ENCODE measurements around the gene RAB3GAP2. TPM values are rescaled to one million over a fixed set of nuclear protein-coding genes. Genes with fewer than 3 reads are reported as not detected.
"Not testable (repeated sequence)": the region's sequence is repeated elsewhere in the genome, so short reads cannot be mapped to it uniquely, and the experiment has no call there.

RAB3GAP2 gene
- total RNA-seq, 4 donors from 2014 or later: 13.8 to 28.0 (median 20.4) TPM

GRCh38 chr1:220123066-220123465 is 149.2 kb downstream of the RAB3GAP2 start:
- H3K36me3 ChIP-seq: peaks cover 0 to 57% (median 0%) of the 10 kb centered on the region in 3 donors
- no peaks in the 10 kb centered on the region for H3K4me1 ChIP-seq
- DNase-seq: no peak
- intact Hi-C loops (cut with DNase I): no loop called here
- H3K27me3 ChIP-seq: no peaks in the 10 kb centered on the region
- H3K27ac ChIP-seq: no peak overlapping the region
- no peak for TF ChIP-seq CTCF (IDR thresholded peaks at IDR 0.05)
- no peak for TF ChIP-seq POLR2A (IDR thresholded peaks at IDR 0.05)
- H3K4me3 ChIP-seq: no peak overlapping the region
- H3K9me3 ChIP-seq: no peaks in the 10 kb centered on the region

- Histone ChIP-seq H3K36me3 (peaks cover 0 to 57% (median 0%) of the 10 kb centered on the region in 3 donors), H3K9me3 (no peaks in the 10 kb centered on the region), H3K4me3 (no peak overlapping the region), H3K27me3 (no peaks in the 10 kb centered on the region), H3K27ac (no peak overlapping the region), H3K4me1 (no peaks in the 10 kb centered on the region)
- 87 to 89% methylated on average over 8 of the region's 8 CpGs for WGBS, 2 donors
- TF ChIP-seq POLR2A (IDR thresholded peaks at IDR 0.05) (no peak), CTCF (IDR thresholded peaks at IDR 0.05) (no peak)
- DNase-seq: no peak
- intact Hi-C loops (cut with DNase I): no loop called here
Observed at GRCh38 chr1:220121791-220122530, 150.3 kb downstream of the RAB3GAP2 start.

GRCh38 chr1:220119043-220119512 is 153.2 kb downstream of the RAB3GAP2 start:
- WGBS, 2 donors: 84 to 86% methylated on average over 6 of the region's 6 CpGs
- no peak overlapping the region for H3K27ac ChIP-seq
- H3K9me3 ChIP-seq: no peaks in the 10 kb centered on the region
- TF ChIP-seq POLR2A (IDR thresholded peaks at IDR 0.05): no peak
- no peak for TF ChIP-seq CTCF (IDR thresholded peaks at IDR 0.05)
- DNase-seq: no peak
- intact Hi-C loops (cut with DNase I): no loop called here
- no peaks in the 10 kb centered on the region for H3K4me1 ChIP-seq
- peaks cover 0 to 66% (median 0%) of the 10 kb centered on the region in 3 donors for H3K36me3 ChIP-seq
- no peaks in the 10 kb centered on the region for H3K27me3 ChIP-seq
- no peak overlapping the region for H3K4me3 ChIP-seq

- H3K4me1 ChIP-seq: no peaks in the 10 kb centered on the region
- WGBS, 2 donors: 76 to 83% methylated on average over 5 of the region's 5 CpGs
- peaks cover 4 to 98% (median 25%) of the 10 kb centered on the region in 3 donors for H3K36me3 ChIP-seq
- H3K4me3 ChIP-seq: no peak overlapping the region
- H3K27me3 ChIP-seq: no peaks in the 10 kb centered on the region
- intact Hi-C loops (cut with DNase I): no loop called here
- no peaks in the 10 kb centered on the region for H3K9me3 ChIP-seq
- no peak for DNase-seq
- TF ChIP-seq CTCF (IDR thresholded peaks at IDR 0.05) (peak in 4 of 6 experiments; percentile 24 to 44 (median 33)), POLR2A (IDR thresholded peaks at IDR 0.05) (no peak)
- no peak overlapping the region for H3K27ac ChIP-seq
Observed at GRCh38 chr1:220113136-220113695, 159.0 kb downstream of the RAB3GAP2 start.

- H3K27ac ChIP-seq; H3K4me3 ChIP-seq; intact Hi-C loops (cut with DNase I); DNase-seq; H3K9me3 ChIP-seq; H3K27me3 ChIP-seq; H3K4me1 ChIP-seq: not testable (repeated sequence)
- H3K36me3 ChIP-seq: peaks cover 4 to 99% (median 31%) of the 10 kb centered on the region in 3 donors
- WGBS, 2 donors: 94 to 97% methylated on average over 4 of the region's 4 CpGs
Observed at GRCh38 chr1:220112600-220112999, 159.7 kb downstream of the RAB3GAP2 start.

GRCh38 chr1:220110473-220110872 is 161.8 kb downstream of the RAB3GAP2 start:
- H3K27ac ChIP-seq; H3K4me3 ChIP-seq; H3K9me3 ChIP-seq; H3K4me1 ChIP-seq; DNase-seq; H3K27me3 ChIP-seq; intact Hi-C loops (cut with DNase I): not testable (repeated sequence)
- H3K36me3 ChIP-seq: peaks cover 4 to 99% (median 48%) of the 10 kb centered on the region in 3 donors
- 87 to 88% methylated on average over 5 to 6 of the region's 6 CpGs for WGBS, 2 donors

Measured in esophagus squamous epithelium (tissue), 5 donors.